ENCODE measurements around the gene MYH11. TPM values are rescaled to one million over a fixed set of nuclear protein-coding genes. Genes with fewer than 3 reads are reported as not detected.

MYH11 gene
- total RNA-seq, 6 donors from 2014 or later: 33.6 to 224 (median 87.4) TPM

GRCh38 chr16:15770107-15770506, 86.7 kb downstream of the MYH11 start:
- ATAC-seq (ENCODE audit: low FRiP score in 2 of 2) (peak in 1 of 2 donors; percentile 40), DNase-seq (no peak)
- Histone ChIP-seq H3K9me3 (no peaks in the 10 kb centered on the region), H3K4me3 (no peak overlapping the region), H3K27ac (peak overlapping the region in 1 of 4 donors; percentile 44), H3K4me1 (peaks cover 0 to 3% (median 0%) of the 10 kb centered on the region in 4 donors), H3K27me3 (no peaks in the 10 kb centered on the region), H3K36me3 (no peaks in the 10 kb centered on the region)
- TF ChIP-seq CTCF (IDR thresholded peaks at IDR 0.05) (no peak), POLR2A (IDR thresholded peaks at IDR 0.05) (no peak), POLR2AphosphoS5 (IDR thresholded peaks at IDR 0.05) (no peak), EP300 (IDR thresholded peaks at IDR 0.05) (no peak)
- 70 to 76% methylated on average over 7 of the region's 7 CpGs for WGBS, 2 donors

GRCh38 chr16:15769239-15769638, 87.6 kb downstream of the MYH11 start:
- DNase-seq (no peak), ATAC-seq (ENCODE audit: low FRiP score in 2 of 2) (no peak)
- no peaks in the 10 kb centered on the region for H3K9me3 ChIP-seq
- H3K4me1 ChIP-seq: peaks cover 0 to 3% (median 0%) of the 10 kb centered on the region in 4 donors
- TF ChIP-seq CTCF (IDR thresholded peaks at IDR 0.05): no peak
- TF ChIP-seq EP300 (IDR thresholded peaks at IDR 0.05): no peak
- TF ChIP-seq POLR2A (IDR thresholded peaks at IDR 0.05): no peak
- no peak for TF ChIP-seq POLR2AphosphoS5 (IDR thresholded peaks at IDR 0.05)
- H3K4me3 ChIP-seq: no peak overlapping the region
- 90 to 95% methylated on average over 8 of the region's 8 CpGs for WGBS, 2 donors
- no peaks in the 10 kb centered on the region for H3K36me3 ChIP-seq
- H3K27me3 ChIP-seq: no peaks in the 10 kb centered on the region
- no peak overlapping the region for H3K27ac ChIP-seq

- no peak for TF ChIP-seq POLR2A (IDR thresholded peaks at IDR 0.05)
- no peak for TF ChIP-seq CTCF (IDR thresholded peaks at IDR 0.05)
- no peak for TF ChIP-seq POLR2AphosphoS5 (IDR thresholded peaks at IDR 0.05)
- H3K27ac ChIP-seq: no peak overlapping the region
- H3K4me3 ChIP-seq: no peak overlapping the region
- no peaks in the 10 kb centered on the region for H3K9me3 ChIP-seq
- H3K4me1 ChIP-seq: peaks cover 0 to 3% (median 0%) of the 10 kb centered on the region in 4 donors
- ATAC-seq (ENCODE audit: low FRiP score in 2 of 2) (no peak), DNase-seq (no peak)
- no peaks in the 10 kb centered on the region for H3K27me3 ChIP-seq
- 96% methylated on average over 4 of the region's 4 CpGs for WGBS, 2 donors
- no peaks in the 10 kb centered on the region for H3K36me3 ChIP-seq
Measured at GRCh38 chr16:15768201-15768600, 88.6 kb downstream of the MYH11 start.

GRCh38 chr16:15766918-15767317, 89.9 kb downstream of the MYH11 start:
- ATAC-seq (ENCODE audit: low FRiP score in 2 of 2): no peak
- TF ChIP-seq EP300 (IDR thresholded peaks at IDR 0.05) (no peak), POLR2A (IDR thresholded peaks at IDR 0.05) (no peak), POLR2AphosphoS5 (IDR thresholded peaks at IDR 0.05) (no peak), CTCF (IDR thresholded peaks at IDR 0.05) (no peak)
- H3K27me3 ChIP-seq: no peaks in the 10 kb centered on the region
- H3K27ac ChIP-seq: no peak overlapping the region
- peaks cover 0 to 3% (median 0%) of the 10 kb centered on the region in 4 donors for H3K4me1 ChIP-seq
- no peak overlapping the region for H3K4me3 ChIP-seq
- no peak for DNase-seq
- H3K9me3 ChIP-seq: no peaks in the 10 kb centered on the region
- H3K36me3 ChIP-seq: no peaks in the 10 kb centered on the region
- WGBS, 2 donors: 93 to 97% methylated on average over 5 of the region's 5 CpGs

GRCh38 chr16:15765880-15766279, 90.9 kb downstream of the MYH11 start:
- no peak overlapping the region for H3K27ac ChIP-seq
- 38 to 52% methylated on average over 3 of the region's 3 CpGs for WGBS, 2 donors
- no peak for DNase-seq
- H3K27me3 ChIP-seq: no peaks in the 10 kb centered on the region
- H3K4me3 ChIP-seq: no peak overlapping the region
- H3K36me3 ChIP-seq: peaks cover 0 to 5% (median 0%) of the 10 kb centered on the region in 4 donors
- TF ChIP-seq EP300 (IDR thresholded peaks at IDR 0.05) (no peak), CTCF (IDR thresholded peaks at IDR 0.05) (peak in 5 of 6 experiments; percentile 44 to 61 (median 53)), POLR2AphosphoS5 (IDR thresholded peaks at IDR 0.05) (no peak), POLR2A (IDR thresholded peaks at IDR 0.05) (no peak)
- peaks cover 0 to 3% (median 0%) of the 10 kb centered on the region in 4 donors for H3K4me1 ChIP-seq
- H3K9me3 ChIP-seq: no peaks in the 10 kb centered on the region
- peak; percentile 67 to 77 for ATAC-seq (ENCODE audit: low FRiP score in 2 of 2)
